AG09309 (cell line): ENCODE data around the gene RPL10.

Experiments used
- DNase-seq: peaks from one replicate; pipeline ENCODE4 v3.0.0-alpha.2; 2010; ENCODE audit warnings: low read depth
- H3K4me3 ChIP-seq: 2 replicates; pipeline ENCODE4 v1.5.1; 2011; ENCODE audit warnings: mild to moderate bottlenecking, low read depth, low read length, moderate library complexity; ENCODE audit not compliant: control insufficient read depth
- CTCF ChIP-seq: IDR thresholded peaks from 2 replicates; pipeline ENCODE4 v1.5.1; 2011; ENCODE audit warnings: mild to moderate bottlenecking, low read depth, low read length, inconsistent platforms; ENCODE audit not compliant: insufficient read depth, control insufficient read depth; ENCODE audit errors: missing control alignments

RPL10 gene

DNA sequence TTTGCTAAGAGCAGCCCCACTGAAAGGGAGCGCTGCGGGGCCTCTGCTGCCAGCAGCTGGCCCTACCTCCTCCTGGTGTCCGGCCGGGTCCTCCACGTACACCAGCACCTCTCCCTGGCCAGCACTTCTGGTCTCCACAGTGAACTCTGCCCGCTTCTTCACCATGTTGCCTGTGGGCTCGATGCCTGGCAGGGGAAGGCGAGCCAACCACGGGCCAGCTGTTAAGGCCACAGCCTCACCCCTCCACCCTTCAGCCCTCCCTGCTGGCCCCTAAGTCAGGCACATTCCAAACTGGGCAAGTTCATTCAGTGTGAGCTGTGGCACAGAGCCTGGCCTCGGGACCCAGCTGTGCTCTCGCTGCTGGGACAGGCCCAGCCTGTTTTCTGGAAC is 31.5 kb upstream of the RPL10 start:
- no peak for DNase-seq
- no peak overlapping the region for H3K4me3 ChIP-seq

DNA sequence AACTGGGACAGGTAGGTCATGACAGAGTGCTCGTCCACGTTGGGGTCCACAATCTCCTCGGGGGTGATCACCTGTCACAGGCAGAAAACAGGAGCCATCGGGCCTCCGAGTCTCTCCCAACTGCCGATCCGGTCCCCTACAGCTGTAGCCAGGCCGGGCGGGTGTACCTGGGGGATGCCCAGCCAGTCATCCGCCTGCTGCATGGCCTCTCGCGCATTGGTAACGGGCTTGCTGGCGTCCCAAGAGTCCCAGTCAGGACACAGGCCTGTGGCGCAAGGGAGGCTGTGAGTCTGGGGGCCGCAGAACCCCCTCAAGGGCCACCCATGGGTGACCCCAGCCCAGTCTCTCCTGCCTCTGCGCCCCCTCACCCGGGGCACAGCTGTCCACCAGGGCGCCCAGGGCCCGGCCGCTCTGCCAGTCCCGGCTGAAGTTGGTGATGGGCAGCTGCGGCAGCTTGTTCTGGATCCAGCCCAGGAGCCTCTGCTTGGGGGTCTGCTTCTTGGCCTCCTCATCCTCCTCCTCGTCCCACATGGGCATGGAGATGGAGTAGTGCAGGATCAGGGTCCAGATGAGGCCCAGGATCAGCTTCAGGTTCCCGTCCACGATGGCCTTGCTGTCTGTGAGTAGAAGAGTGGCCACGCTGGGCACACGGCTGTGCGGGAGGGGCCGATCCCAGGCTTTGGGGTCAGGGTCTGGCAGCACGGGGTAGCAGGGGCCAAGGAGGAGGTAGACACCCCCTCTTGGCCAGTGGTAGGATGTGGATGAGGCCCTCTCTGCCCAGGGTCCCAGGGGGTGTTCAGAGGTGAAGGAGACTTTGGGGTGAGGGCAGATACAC is 30.5 kb upstream of the RPL10 start:
- peak overlapping the region; percentile 72 for H3K4me3 ChIP-seq
- no peak for DNase-seq
- no peak for TF ChIP-seq CTCF

More for the DNA sequence above, 31.5 kb upstream of the RPL10 start:
- TF ChIP-seq CTCF: no peak

- H3K4me3 ChIP-seq: peak overlapping the region; percentile 72
- no peak for TF ChIP-seq CTCF
Observed at GRCh38 chrX:154368630-154369448, 29.3 kb upstream of the RPL10 start.

DNA sequence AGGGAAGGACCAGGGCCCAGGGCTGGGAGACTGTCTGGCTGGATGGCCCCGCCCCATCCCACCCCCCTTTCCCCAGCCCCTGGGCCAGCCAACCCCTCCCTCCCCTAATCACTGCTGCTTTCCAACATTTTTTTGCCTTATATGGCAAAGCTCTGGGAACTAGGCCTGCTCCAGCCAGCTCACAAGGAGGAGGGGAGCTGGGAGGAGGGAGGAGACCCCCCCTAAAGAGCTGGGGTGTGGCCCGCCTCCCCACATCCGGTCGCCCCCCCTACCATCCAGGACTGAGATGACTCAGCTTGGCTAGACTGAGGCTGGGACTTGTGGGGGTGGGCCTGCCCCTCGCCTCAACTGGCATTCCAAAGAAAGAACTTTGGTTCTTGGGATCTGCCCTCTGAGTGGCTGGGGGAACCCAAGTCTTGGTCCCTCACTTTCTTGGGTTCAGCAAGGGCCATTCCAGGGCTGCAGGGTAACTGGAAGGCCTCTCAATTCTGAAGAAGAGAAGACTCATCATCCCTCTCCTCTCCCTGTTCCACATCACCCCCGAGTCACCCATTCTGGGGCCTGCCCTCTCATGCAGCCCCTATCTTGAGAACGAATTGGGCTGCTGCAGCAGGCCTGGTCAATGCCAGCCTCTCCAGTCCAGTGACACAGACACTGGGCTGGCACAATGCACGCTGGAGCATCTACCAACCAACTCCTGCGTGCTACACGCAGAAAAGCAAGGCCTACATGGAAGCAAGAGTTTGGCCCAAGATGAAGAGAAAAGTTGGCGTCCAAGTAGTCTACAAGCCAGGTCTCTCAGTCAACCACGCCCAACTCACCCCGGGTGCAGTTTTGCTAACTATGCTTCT is 28.5 kb upstream of the RPL10 start:
- TF ChIP-seq CTCF: no peak
- peak overlapping the region; percentile 72 for H3K4me3 ChIP-seq
- peak; percentile 92 for DNase-seq

More at GRCh38 chrX:154368630-154369448, 29.3 kb upstream of the RPL10 start:
- DNase-seq: peak; percentile 81

- H3K4me3 ChIP-seq: peak overlapping the region; percentile 72
- DNase-seq: no peak
Observed at GRCh38 chrX:154370300-154371016, 27.7 kb upstream of the RPL10 start.

More at GRCh38 chrX:154370300-154371016, 27.7 kb upstream of the RPL10 start:
- TF ChIP-seq CTCF: no peak
